ENCODE measurements around the gene CACNA2D1.

The CACNA2D1 gene

GRCh38 chr7:82263920-82264782 is 179.4 kb downstream of the CACNA2D1 start (continued):
- TF ChIP-seq CSRNP3 (CRISPR knock-in tag; IDR thresholded peaks at IDR 0.05) (0 out of 2 replicates have a peak, but pooled peaks have one; percentile 24), ZNF565 (CRISPR knock-in tag; conservative IDR thresholded peaks at IDR 0.05; ENCODE audit: low read depth) (no peak), TCF4 (CRISPR knock-in tag; IDR thresholded peaks at IDR 0.05; ENCODE audit: borderline replicate concordance) (peak; percentile 94)

- no peak for ATAC-seq
- no peak for TF ChIP-seq POU6F1 (CRISPR knock-in tag; IDR thresholded peaks at IDR 0.05; ENCODE audit: borderline replicate concordance, low read depth)
These were observed 185.4 kb downstream of the CACNA2D1 start for GRCh38 chr7:82258181-82258580.

- ATAC-seq, result peak; percentile 51; the same call in 2 of the 3 replicates
- no peak for TF ChIP-seq ZNF70 (CRISPR knock-in tag; IDR thresholded peaks at IDR 0.05)
- no peak for TF ChIP-seq OSR1 (CRISPR knock-in tag; IDR thresholded peaks at IDR 0.05)
- no peak for TF ChIP-seq ARNTL (CRISPR knock-in tag; IDR thresholded peaks at IDR 0.05; ENCODE audit: borderline replicate concordance, low read depth)
These were observed 186.4 kb downstream of the CACNA2D1 start for GRCh38 chr7:82257118-82257695.

GRCh38 chr7:82255706-82256105 is 187.9 kb downstream of the CACNA2D1 start:
- ATAC-seq, result no peak
- TF ChIP-seq ZNF8 (CRISPR knock-in tag; IDR thresholded peaks at IDR 0.05), result no peak
- no peak for TF ChIP-seq ARNTL (CRISPR knock-in tag; IDR thresholded peaks at IDR 0.05; ENCODE audit: borderline replicate concordance, low read depth)
- TF ChIP-seq OSR1 (CRISPR knock-in tag; IDR thresholded peaks at IDR 0.05), result no peak
- TF ChIP-seq GLIS3 (CRISPR knock-in tag; IDR thresholded peaks at IDR 0.05), result no peak
- no peak for TF ChIP-seq POU6F1 (CRISPR knock-in tag; IDR thresholded peaks at IDR 0.05; ENCODE audit: borderline replicate concordance, low read depth)

GRCh38 chr7:82250598-82250997 is 193.0 kb downstream of the CACNA2D1 start:
- no peak for ATAC-seq
- TF ChIP-seq CSDC2 (CRISPR knock-in tag; IDR thresholded peaks at IDR 0.05) (no peak), CREB5 (CRISPR knock-in tag; IDR thresholded peaks at IDR 0.05; ENCODE audit: low read depth) (peak; percentile 44; the same call in 1 of the 2 replicates), POU6F1 (CRISPR knock-in tag; IDR thresholded peaks at IDR 0.05; ENCODE audit: borderline replicate concordance, low read depth) (no peak), ZNF70 (CRISPR knock-in tag; IDR thresholded peaks at IDR 0.05) (no peak), GLIS3 (CRISPR knock-in tag; IDR thresholded peaks at IDR 0.05) (no peak), ZNF8 (CRISPR knock-in tag; IDR thresholded peaks at IDR 0.05) (no peak), ISL1 (CRISPR knock-in tag; IDR thresholded peaks at IDR 0.05) (peak; percentile 94), BACH2 (CRISPR knock-in tag; IDR thresholded peaks at IDR 0.05; ENCODE audit: borderline replicate concordance) (no peak), ZNF565 (CRISPR knock-in tag; conservative IDR thresholded peaks at IDR 0.05; ENCODE audit: low read depth) (no peak), ZC3H10 (CRISPR knock-in tag; IDR thresholded peaks at IDR 0.05) (0 out of 2 replicates have a peak, but pooled peaks have one; percentile 40), ESRRG (CRISPR knock-in tag; IDR thresholded peaks at IDR 0.05) (no peak), RARB (CRISPR knock-in tag; IDR thresholded peaks at IDR 0.05) (no peak), ZFP30 (CRISPR knock-in tag; IDR thresholded peaks at IDR 0.05) (no peak), TOX (CRISPR knock-in tag; IDR thresholded peaks at IDR 0.05; ENCODE audit: borderline replicate concordance) (no peak), CSRNP3 (CRISPR knock-in tag; IDR thresholded peaks at IDR 0.05) (no peak), ARNTL (CRISPR knock-in tag; IDR thresholded peaks at IDR 0.05; ENCODE audit: borderline replicate concordance, low read depth) (no peak), OSR1 (CRISPR knock-in tag; IDR thresholded peaks at IDR 0.05) (no peak), PATZ1 (CRISPR knock-in tag; IDR thresholded peaks at IDR 0.05; ENCODE audit: borderline replicate concordance) (no peak), TCF4 (CRISPR knock-in tag; IDR thresholded peaks at IDR 0.05; ENCODE audit: borderline replicate concordance) (no peak), SNAI2 (CRISPR knock-in tag; IDR thresholded peaks at IDR 0.05) (no peak)

All from SK-N-SH treated with all-trans-retinoic acid at 6 μM for 48 hours (cell line).